HG02840 (cell line): ENCODE results near the gene CAPN11.

Experiments
- ATAC-seq: cut with Tn5 transposase; IDR thresholded peaks from one replicate; pipeline ENCODE4 v1.9.1; 2021; ENCODE audit warnings: mild to moderate bottlenecking, moderate library complexity, moderate number of reproducible peaks; ENCODE audit not compliant: unreplicated experiment, low FRiP score

CAPN11 gene

DNA sequence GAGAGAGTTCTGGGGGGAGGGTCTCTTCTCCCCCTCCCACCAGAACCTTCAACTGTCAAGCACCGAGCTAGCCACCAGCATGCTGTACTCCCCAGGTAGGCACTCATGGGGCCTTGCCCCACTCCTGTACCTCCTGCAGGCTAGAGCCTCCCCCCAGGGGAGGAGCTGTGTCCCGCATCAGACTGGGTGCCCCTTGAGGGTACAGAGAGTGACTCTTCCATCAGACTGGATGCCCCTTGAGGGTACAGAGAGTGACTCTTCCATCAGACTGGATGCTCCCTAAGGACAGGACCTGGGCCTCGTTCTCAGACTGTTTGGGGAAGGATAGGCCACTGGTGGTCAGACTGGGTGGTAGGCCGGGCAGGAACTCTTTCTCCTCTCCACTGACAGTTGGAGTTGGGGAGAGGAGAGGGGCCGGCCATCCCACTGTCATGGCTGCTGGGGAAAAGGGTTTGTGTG is at the start of gene CAPN11:
TSS of gene CAPN11 (plus strand) at position 51 of the 459 bp plus-strand sequence. CDS start at position 80, 29 bp downstream.
- no peak for ATAC-seq

DNA sequence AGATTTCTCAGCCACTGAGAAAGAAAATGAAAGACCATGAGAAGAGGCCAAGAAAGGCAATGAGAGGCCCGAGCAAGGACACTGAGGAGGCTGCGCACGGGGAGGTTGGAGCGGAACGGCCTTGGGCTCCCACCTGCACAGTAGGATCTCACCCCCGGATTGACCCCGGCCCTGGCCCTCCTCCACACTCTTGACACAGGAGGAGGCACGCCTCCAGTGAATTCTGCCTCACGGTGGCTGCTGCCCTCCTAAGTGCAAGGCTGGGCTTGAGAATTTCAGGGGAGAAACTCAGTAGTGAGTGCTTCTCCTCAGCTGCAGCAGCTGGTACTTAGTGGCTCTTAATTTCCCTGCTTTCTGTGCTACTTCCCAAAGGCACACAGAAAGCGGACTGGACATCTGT is 49.4 kb upstream of the CAPN11 start:
- ATAC-seq, result no peak

DNA sequence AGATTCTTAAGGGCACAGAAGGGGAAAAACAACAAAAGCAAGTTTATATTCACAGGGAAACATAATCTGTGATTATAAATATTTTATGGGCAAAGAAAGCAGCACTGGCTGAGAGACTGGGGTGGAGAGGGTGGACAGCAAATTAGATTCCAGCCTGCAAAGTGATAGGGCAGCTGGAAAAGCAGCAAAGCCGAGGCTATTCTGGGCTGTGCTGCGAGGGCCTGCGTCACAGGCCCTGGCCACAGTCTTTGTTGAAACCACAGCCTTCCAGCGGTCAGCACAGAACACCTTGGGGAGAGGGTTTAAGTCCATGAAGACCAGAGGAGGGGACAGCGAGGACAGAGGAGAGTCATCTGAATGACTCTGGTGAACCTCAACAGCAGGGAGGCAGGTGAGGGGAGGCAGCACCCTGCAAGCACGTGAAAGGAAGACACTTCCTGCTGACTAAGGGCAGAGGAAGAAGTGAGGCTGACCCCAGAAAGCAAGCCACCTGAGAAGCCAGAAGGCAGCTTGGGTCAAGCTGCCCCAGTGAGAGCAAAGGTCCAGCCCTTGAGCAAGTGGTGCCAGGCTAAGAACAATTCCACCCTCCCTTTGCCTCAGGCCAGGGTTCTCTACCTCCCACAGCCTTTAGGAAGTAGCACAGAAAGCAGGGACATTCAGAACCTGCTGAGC is 48.5 kb upstream of the CAPN11 start:
- no peak for ATAC-seq

DNA sequence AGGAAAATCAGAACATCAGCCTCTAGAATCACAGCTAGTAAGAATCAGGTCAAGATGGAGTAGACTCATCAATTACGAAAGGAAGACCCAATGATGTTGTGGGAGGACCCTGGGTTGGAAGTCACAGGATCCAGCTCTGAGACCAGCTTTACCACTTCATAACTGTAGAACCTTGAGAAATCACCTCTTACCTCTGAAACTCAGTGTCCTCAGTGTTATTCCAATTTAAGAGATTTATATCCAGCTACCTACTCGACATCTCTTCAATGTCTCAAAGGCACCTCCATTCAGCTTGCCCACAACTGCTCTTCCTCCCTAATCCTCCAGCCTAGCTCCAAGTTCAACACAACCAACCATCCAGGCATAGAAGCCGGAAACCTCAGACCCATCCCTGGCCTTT is 47.7 kb upstream of the CAPN11 start:
- ATAC-seq, result no peak

GRCh38 chr6:44111434-44112417 is 46.9 kb upstream of the CAPN11 start:
- no peak for ATAC-seq

GRCh38 chr6:44113414-44113813 is 45.2 kb upstream of the CAPN11 start:
- no peak for ATAC-seq

GRCh38 chr6:44115866-44116265 is 42.8 kb upstream of the CAPN11 start:
- no peak for ATAC-seq

- ATAC-seq, result no peak
Observed at GRCh38 chr6:44116641-44117382, 41.8 kb upstream of the CAPN11 start.

- ATAC-seq, result no peak
Observed at GRCh38 chr6:44117397-44118128, 41.1 kb upstream of the CAPN11 start.

DNA sequence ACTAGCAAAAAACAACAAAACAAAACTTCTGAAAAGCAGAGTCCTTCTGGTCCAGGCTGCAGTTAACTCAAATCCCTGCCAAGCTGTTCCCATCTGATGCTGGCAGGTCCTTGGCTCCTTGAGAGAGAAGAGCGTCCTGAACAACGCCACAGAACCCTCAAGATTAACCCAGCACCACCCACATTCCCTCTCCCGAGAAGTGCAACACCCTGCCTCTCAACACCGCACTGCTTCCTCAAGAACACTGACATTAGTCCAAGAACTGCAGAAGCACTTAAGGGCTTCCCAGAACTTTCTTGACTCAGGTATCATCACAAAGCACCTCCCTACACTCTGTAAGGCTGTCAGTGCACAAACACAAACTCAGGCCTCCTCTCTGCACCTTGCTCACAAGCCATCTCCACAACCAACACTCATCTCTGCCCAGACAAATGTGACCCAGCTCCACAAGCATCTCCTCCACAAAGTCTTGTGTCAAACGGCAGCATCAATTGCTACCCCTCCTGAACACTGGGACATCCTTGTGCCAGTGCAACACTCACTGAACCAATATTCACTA is 38.8 kb upstream of the CAPN11 start:
- ATAC-seq, result no peak

DNA sequence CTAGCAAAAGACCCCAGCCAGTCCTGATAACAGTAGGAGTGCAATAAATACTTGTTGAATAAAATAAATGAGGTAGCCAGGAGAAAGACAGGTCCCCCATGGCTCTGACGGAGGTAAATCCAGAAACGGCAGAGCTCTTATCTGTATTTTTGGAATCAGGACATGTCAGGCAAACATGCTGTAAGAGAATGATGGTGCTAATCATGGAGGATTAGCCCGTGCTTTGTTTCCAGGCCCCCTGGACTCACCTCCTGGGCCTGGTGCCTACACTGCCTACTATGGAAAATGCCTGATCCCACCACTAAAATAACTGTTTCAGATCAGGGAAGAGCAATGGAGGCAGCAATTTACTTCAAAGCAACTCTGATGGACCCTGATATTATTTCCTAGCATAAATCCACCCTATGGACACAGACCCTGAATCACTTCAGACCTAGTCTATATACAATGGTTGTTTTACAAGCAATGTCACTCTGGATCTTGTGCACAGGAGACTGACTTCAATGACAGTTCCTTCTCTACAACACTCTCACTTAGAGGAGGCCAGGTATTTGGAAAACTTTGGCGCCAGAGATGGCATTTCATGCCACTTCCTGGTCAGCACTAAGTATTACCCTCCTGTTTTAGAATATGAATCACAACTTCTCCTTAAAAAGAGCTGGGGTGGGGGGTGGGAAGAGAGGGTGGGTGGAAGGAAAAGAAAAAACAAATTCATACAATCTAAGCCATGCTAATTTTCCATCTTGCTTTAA is 37.8 kb upstream of the CAPN11 start:
- no peak for ATAC-seq

DNA sequence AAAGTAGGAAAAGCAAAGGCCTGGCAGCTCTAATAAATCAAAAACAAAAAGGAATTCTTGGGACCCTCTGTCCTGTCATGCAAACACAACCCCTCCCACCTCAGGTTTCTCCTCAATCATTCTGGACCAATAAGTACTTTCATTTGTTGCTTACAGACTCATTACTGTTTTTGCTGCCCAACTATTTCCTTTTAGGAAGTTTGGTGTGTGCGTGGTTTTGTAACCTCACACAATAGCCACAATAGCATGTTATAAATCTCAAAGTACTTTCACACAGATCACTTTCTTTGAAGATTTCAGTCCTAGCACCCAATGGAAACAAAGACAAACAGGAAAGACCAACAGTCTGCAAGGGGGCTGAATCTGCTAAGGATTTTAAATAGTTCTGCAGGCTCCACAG is 35.8 kb upstream of the CAPN11 start:
- no peak for ATAC-seq

DNA sequence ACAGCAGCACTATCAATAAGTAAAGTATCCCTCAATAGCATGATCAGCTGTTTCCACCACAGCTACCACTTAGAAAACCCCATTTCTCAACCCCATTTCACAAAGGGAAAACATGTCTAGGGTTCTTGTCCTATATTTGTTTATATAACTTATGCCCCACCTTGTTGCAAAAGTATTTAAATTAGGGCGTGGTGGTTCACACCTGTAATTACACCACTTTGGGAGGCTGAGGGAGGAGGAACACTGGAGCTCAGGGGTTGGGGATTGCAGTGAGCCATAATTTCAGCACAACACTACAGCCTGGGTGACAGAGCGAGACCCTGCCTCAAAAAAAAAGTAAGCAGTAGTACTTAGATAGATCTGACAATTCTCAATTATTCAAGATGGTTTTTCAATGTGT is 35.1 kb upstream of the CAPN11 start:
- no peak for ATAC-seq

- ATAC-seq, result peak; percentile 42
Observed at GRCh38 chr6:44126320-44127149, 32.1 kb upstream of the CAPN11 start.

GRCh38 chr6:44127186-44128019 is 31.2 kb upstream of the CAPN11 start, which contains the start of the genes MRPL14 and TMEM63B:
MRPL14 (minus strand) TSS chr6:44127452; CDS start chr6:44116611, 10,841 bp downstream.
TMEM63B (plus strand) TSS chr6:44127554; CDS start chr6:44134585, 7,031 bp downstream.
- peak; percentile 62 for ATAC-seq

GRCh38 chr6:44128020-44128917 is 30.4 kb upstream of the CAPN11 start:
- ATAC-seq, result no peak
